ENCODE results near the gene KANSL1.

Gene KANSL1

DNA sequence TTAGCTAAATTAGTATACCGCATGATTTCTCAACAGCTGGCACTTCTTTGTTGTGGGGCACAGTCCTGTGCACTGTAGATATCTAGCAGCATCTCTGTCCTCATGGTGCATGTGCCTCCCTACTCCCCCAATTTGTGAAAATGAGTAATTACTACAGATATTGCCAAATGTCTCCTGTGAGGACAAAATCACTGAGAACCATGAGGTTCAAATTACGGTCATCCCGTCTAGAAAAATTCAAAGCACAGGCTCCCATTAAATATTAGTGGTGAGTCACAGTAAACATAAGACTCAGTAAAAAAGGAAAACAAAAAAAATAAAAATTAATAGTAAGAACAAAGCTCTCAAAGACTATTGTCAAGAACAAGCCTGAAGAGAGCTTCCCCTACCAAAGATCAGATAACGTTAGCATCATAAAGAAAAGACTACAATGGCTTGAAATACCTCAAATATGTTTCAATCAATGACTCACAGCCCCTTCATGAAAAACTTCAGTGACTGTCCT lies 136.4 kb downstream of the KANSL1 start:
- Histone ChIP-seq H3K27ac (ENCODE audit: low read depth, low read length) (no peak overlapping the region), H3K4me2 (ENCODE audit: low read depth, low read length, poor library complexity, severe bottlenecking) (no peak overlapping the region), H3K9ac (ENCODE audit: low read length) (no peak overlapping the region), H3K27me3 (ENCODE audit: low read length) (no peaks in the 10 kb centered on the region), H3F3A (ENCODE audit: insufficient read depth) (no peaks in the 10 kb centered on the region), H4K20me1 (ENCODE audit: low read depth, low read length) (no peaks in the 10 kb centered on the region), H2AFZ (ENCODE audit: low read depth, low read length, severe bottlenecking) (no peak overlapping the region), H3K9me3 (ENCODE audit: insufficient read depth, low read length) (no peaks in the 10 kb centered on the region), H3K79me2 (ENCODE audit: insufficient read depth, low read length) (peaks cover 4% of the 10 kb centered on the region; the same call in 1 of the 2 replicates), H3K9me2 (replicated peaks; ENCODE audit: insufficient read depth, low read length) (no peaks in the 10 kb centered on the region), H3K36me3 (ENCODE audit: low read length) (peaks cover 15% of the 10 kb centered on the region), H3K4me3 (ENCODE audit: insufficient read depth, low read length, poor library complexity, severe bottlenecking) (no peak overlapping the region)
- TF ChIP-seq EZH2phosphoT487 (conservative IDR thresholded peaks at IDR 0.05; ENCODE audit: low read length), result no peak
- TF ChIP-seq, protein P1, sequence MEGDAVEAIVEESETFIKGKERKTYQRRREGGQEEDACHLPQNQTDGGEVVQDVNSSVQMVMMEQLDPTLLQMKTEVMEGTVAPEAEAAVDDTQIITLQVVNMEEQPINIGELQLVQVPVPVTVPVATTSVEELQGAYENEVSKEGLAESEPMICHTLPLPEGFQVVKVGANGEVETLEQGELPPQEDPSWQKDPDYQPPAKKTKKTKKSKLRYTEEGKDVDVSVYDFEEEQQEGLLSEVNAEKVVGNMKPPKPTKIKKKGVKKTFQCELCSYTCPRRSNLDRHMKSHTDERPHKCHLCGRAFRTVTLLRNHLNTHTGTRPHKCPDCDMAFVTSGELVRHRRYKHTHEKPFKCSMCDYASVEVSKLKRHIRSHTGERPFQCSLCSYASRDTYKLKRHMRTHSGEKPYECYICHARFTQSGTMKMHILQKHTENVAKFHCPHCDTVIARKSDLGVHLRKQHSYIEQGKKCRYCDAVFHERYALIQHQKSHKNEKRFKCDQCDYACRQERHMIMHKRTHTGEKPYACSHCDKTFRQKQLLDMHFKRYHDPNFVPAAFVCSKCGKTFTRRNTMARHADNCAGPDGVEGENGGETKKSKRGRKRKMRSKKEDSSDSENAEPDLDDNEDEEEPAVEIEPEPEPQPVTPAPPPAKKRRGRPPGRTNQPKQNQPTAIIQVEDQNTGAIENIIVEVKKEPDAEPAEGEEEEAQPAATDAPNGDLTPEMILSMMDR (IDR thresholded peaks at IDR 0.05; ENCODE audit: insufficient read depth, low read length, poor library complexity, severe bottlenecking), result no peak

DNA sequence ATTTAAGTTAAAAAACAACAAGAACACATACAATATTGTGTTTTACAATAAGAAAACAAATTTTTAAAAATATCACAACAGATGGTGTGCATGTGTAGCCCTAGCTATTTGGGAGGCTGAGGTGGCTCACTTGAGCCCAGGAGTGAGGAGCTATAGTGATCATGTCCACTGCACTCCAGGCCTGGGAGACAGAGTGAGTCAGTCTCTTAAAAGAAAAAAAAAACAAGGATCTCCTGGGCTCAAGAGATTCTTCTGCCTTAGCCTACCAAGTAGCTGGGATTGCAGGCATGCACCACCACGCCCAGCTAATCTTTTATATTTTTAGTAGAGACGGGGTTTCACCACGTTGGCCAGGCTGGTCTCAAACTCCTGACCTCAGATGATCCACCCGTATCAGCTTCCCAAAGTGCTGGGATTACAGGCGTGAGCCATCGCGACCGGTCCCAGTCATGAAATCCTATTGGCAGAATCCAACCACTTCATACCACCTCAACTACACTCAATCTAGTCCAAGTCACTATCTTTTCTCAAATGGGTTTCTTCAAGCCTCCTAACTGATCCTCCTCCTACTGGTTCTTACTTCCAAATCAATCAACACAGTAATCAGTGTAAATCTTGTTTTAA lies 139.2 kb downstream of the KANSL1 start:
- Histone ChIP-seq H3K4me2 (ENCODE audit: low read depth, low read length, poor library complexity, severe bottlenecking) (no peak overlapping the region), H4K20me1 (ENCODE audit: low read depth, low read length) (no peaks in the 10 kb centered on the region), H3K4me3 (ENCODE audit: insufficient read depth, low read length, poor library complexity, severe bottlenecking) (no peak overlapping the region), H3F3A (ENCODE audit: insufficient read depth) (no peaks in the 10 kb centered on the region), H3K9me3 (ENCODE audit: insufficient read depth, low read length) (no peaks in the 10 kb centered on the region), H3K9me2 (replicated peaks; ENCODE audit: insufficient read depth, low read length) (no peaks in the 10 kb centered on the region), H3K27me3 (ENCODE audit: low read length) (no peaks in the 10 kb centered on the region), H3K27ac (ENCODE audit: low read depth, low read length) (no peak overlapping the region), H2AFZ (ENCODE audit: low read depth, low read length, severe bottlenecking) (no peak overlapping the region), H3K36me3 (ENCODE audit: low read length) (peaks cover 11% of the 10 kb centered on the region), H3K79me2 (ENCODE audit: insufficient read depth, low read length) (peaks cover 4% of the 10 kb centered on the region; the same call in 1 of the 2 replicates), H3K9ac (ENCODE audit: low read length) (no peak overlapping the region)
- no peak for TF ChIP-seq EZH2phosphoT487 (conservative IDR thresholded peaks at IDR 0.05; ENCODE audit: low read length)
- TF ChIP-seq, protein P1 (IDR thresholded peaks at IDR 0.05; ENCODE audit: insufficient read depth, low read length, poor library complexity, severe bottlenecking), result no peak

DNA sequence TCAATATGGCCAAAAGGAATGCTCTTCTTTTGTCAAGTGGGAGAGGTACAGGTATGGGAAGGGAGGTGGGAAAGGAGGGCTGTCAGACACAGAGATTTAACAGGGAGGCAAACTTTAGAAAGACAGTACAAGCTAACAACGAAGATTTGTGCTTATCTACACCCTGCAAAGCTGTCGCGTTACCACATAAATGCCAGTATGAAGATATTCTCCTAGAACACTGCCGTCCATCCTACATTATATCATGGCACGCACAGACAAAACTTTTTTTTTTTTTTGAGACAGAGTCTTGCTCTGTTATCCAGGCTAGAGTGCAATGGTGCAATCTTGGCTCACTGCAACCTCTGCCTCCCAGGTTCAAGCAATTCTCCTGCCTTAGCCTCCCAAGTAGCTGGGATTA lies 143.6 kb downstream of the KANSL1 start:
- Histone ChIP-seq H3K27me3 (ENCODE audit: low read length) (no peaks in the 10 kb centered on the region), H3K4me3 (ENCODE audit: insufficient read depth, low read length, poor library complexity, severe bottlenecking) (no peak overlapping the region), H2AFZ (ENCODE audit: low read depth, low read length, severe bottlenecking) (no peak overlapping the region), H4K20me1 (ENCODE audit: low read depth, low read length) (no peaks in the 10 kb centered on the region), H3K9me2 (replicated peaks; ENCODE audit: insufficient read depth, low read length) (no peaks in the 10 kb centered on the region), H3K79me2 (ENCODE audit: insufficient read depth, low read length) (no peaks in the 10 kb centered on the region; the same call in 1 of the 2 replicates), H3K4me2 (ENCODE audit: low read depth, low read length, poor library complexity, severe bottlenecking) (no peak overlapping the region), H3K27ac (ENCODE audit: low read depth, low read length) (no peak overlapping the region), H3K36me3 (ENCODE audit: low read length) (peaks cover 11% of the 10 kb centered on the region; the same call in 1 of the 2 replicates), H3F3A (ENCODE audit: insufficient read depth) (0 out of 2 replicates have a peak, but pooled peaks cover under 1% of the 10 kb centered on the region), H3K9me3 (ENCODE audit: insufficient read depth, low read length) (no peaks in the 10 kb centered on the region), H3K9ac (ENCODE audit: low read length) (no peak overlapping the region)
- TF ChIP-seq, protein P1 (IDR thresholded peaks at IDR 0.05; ENCODE audit: insufficient read depth, low read length, poor library complexity, severe bottlenecking), result no peak
- TF ChIP-seq EZH2phosphoT487 (conservative IDR thresholded peaks at IDR 0.05; ENCODE audit: low read length), result no peak

Data from SU-DHL-6 (cell line).